DOHH2 (cell line): Measurements from ENCODE around the gene RRBP1.

Source experiments
- EZH2phosphoT487 ChIP-seq: fragments of 200-600 bp; sonication (generic); IDR thresholded peaks from 2 replicates; pipeline ENCODE4 v1.6.1; 2017; ENCODE audit warnings: borderline replicate concordance, mild to moderate bottlenecking, antibody characterized with exemption, low read length, moderate library complexity, mixed read lengths
- TF ChIP-seq, protein P1 (sequence below): fragments of 200-600 bp; sonication (generic); IDR thresholded peaks from one replicate; pipeline ENCODE4 v1.5.1; 2014; ENCODE audit warnings: antibody characterized with exemption, mild to moderate bottlenecking, low read depth, low read length; ENCODE audit not compliant: poor library complexity, severe bottlenecking

DNA sequence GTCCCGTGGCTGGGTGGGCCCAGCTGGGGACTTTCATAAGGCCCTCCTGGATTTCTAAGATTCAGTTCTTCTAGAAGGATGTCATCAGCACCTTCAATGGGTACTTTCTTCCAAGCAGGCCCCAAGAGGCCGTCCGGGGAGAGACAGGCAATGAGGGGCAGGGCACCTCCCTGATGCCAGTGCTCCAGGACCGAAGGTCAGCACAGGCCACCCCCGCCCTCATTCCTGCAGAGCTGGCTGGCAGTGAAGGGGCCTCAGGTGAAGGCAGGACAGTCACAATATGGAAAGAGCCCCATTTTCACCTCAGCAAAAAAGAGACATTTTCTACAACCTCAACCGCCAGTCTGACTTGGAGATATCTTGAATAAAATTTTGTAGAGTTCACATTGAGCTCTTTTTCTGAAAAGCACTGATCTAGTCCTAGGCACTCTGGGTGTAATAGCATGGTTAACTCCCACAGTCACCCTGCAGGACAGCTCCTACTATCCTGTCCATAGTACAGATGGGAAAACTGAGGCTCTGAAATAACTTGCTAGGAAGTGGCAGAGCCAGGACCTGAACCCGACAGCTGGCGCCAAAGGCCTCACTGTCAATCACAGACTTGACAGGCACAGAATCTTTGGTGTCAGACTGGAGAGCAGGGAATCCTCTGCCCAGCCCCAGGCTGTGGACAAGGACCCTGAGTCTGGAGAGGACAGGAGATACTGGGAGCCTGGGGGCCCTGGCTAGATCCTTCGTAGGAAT, 50.3 kb downstream of the RRBP1 start:
- TF ChIP-seq, protein P1, sequence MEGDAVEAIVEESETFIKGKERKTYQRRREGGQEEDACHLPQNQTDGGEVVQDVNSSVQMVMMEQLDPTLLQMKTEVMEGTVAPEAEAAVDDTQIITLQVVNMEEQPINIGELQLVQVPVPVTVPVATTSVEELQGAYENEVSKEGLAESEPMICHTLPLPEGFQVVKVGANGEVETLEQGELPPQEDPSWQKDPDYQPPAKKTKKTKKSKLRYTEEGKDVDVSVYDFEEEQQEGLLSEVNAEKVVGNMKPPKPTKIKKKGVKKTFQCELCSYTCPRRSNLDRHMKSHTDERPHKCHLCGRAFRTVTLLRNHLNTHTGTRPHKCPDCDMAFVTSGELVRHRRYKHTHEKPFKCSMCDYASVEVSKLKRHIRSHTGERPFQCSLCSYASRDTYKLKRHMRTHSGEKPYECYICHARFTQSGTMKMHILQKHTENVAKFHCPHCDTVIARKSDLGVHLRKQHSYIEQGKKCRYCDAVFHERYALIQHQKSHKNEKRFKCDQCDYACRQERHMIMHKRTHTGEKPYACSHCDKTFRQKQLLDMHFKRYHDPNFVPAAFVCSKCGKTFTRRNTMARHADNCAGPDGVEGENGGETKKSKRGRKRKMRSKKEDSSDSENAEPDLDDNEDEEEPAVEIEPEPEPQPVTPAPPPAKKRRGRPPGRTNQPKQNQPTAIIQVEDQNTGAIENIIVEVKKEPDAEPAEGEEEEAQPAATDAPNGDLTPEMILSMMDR: no peak
- no peak for TF ChIP-seq EZH2phosphoT487
